Measurements from ENCODE around the gene ANKRD60. TPM values are rescaled to one million over a fixed set of nuclear protein-coding genes. Genes with fewer than 3 reads are reported as not detected.

Gene ANKRD60
- polyA plus RNA-seq, 2 of the 4 experiments (the other 2 are of a cell fraction) = not detected

DNA sequence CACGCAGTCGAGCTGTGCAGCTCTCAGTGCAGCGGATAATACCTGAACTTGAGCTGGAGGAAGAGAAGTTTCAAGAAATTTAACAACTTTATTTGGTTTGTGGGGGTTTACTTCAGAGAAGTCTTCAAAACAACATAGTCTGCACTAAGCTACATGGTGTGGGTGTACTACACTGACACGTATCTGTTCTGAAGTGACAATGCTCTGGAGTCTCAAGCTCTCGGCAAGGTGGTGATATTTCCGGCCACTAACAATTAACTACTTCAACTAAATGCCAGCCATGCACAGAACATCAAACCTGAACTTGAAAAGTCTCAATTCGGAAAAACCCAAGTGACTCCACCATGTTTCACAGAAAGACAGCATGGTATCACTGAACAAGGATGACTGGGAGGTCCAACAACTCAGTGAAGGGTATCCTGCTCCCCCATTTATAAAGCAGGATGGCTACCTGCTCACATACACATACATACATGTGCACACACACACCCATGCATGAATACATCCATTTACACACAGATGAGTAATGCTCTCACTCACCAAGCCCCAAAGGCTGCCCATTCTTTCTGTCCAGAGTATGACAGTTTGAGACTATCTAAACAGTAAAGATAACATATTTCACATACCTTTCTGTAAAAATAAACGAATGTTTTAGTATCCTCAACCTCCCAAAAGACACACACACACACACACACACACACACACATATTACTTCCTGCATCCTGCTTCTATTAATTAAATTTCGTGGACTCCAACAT lies 15.4 kb upstream of the ANKRD60 start:
- no peak for TF ChIP-seq MAFK (IDR thresholded peaks at IDR 0.05; ENCODE audit: partially characterized antibody)
- no peak for TF ChIP-seq HDAC2 (IDR thresholded peaks at IDR 0.05)
- no peak for TF ChIP-seq BCL3 (IDR thresholded peaks at IDR 0.05)
- no peak for TF ChIP-seq HOXB5 (CRISPR knock-in tag; IDR thresholded peaks at IDR 0.05)
- TF ChIP-seq ZNF302 (CRISPR knock-in tag; IDR thresholded peaks at IDR 0.05) = no peak
- TF ChIP-seq, protein P1, sequence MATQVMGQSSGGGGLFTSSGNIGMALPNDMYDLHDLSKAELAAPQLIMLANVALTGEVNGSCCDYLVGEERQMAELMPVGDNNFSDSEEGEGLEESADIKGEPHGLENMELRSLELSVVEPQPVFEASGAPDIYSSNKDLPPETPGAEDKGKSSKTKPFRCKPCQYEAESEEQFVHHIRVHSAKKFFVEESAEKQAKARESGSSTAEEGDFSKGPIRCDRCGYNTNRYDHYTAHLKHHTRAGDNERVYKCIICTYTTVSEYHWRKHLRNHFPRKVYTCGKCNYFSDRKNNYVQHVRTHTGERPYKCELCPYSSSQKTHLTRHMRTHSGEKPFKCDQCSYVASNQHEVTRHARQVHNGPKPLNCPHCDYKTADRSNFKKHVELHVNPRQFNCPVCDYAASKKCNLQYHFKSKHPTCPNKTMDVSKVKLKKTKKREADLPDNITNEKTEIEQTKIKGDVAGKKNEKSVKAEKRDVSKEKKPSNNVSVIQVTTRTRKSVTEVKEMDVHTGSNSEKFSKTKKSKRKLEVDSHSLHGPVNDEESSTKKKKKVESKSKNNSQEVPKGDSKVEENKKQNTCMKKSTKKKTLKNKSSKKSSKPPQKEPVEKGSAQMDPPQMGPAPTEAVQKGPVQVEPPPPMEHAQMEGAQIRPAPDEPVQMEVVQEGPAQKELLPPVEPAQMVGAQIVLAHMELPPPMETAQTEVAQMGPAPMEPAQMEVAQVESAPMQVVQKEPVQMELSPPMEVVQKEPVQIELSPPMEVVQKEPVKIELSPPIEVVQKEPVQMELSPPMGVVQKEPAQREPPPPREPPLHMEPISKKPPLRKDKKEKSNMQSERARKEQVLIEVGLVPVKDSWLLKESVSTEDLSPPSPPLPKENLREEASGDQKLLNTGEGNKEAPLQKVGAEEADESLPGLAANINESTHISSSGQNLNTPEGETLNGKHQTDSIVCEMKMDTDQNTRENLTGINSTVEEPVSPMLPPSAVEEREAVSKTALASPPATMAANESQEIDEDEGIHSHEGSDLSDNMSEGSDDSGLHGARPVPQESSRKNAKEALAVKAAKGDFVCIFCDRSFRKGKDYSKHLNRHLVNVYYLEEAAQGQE (IDR thresholded peaks at IDR 0.05) = no peak
- no peak for TF ChIP-seq EHMT2 (IDR thresholded peaks at IDR 0.05; ENCODE audit: low read depth)
- TF ChIP-seq, protein P2, sequence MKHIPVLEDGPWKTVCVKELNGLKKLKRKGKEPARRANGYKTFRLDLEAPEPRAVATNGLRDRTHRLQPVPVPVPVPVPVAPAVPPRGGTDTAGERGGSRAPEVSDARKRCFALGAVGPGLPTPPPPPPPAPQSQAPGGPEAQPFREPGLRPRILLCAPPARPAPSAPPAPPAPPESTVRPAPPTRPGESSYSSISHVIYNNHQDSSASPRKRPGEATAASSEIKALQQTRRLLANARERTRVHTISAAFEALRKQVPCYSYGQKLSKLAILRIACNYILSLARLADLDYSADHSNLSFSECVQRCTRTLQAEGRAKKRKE (CRISPR knock-in tag; IDR thresholded peaks at IDR 0.05; ENCODE audit: low read depth) = no peak
- TF ChIP-seq NPAS2 (CRISPR knock-in tag; IDR thresholded peaks at IDR 0.05; ENCODE audit: borderline replicate concordance) = no peak
- TF ChIP-seq BHLHE40 (IDR thresholded peaks at IDR 0.05; ENCODE audit: low read depth, low read length) = no peak
- no peak for TF ChIP-seq CHD2 (IDR thresholded peaks at IDR 0.05; ENCODE audit: low read length, partially characterized antibody)
- no peak for TF ChIP-seq RARB (CRISPR knock-in tag; IDR thresholded peaks at IDR 0.05)
- no peak for TF ChIP-seq RNF2 (IDR thresholded peaks at IDR 0.05; ENCODE audit: borderline replicate concordance, low read depth)
- TF ChIP-seq POLR2AphosphoS2 (conservative IDR thresholded peaks at IDR 0.05; ENCODE audit: low read length) = no peak
- TF ChIP-seq ESRRA (IDR thresholded peaks at IDR 0.05; ENCODE audit: borderline replicate concordance, low read length) = no peak
- no peak for TF ChIP-seq TFCP2L1 (CRISPR knock-in tag; IDR thresholded peaks at IDR 0.05)
- no peak for TF ChIP-seq PBX3 (IDR thresholded peaks at IDR 0.05)
- no peak for TF ChIP-seq NFE2L2 (conservative IDR thresholded peaks at IDR 0.05; ENCODE audit: low read length)
- no peak for TF ChIP-seq NR3C1 (IDR thresholded peaks at IDR 0.05)
- no peak for TF ChIP-seq ZC3H11A (IDR thresholded peaks at IDR 0.05)
- H3K9me3 ChIP-seq = no peaks in the 10 kb centered on the region
- no peak for DNase-seq (ENCODE audit: low read depth in 1 of 2, low spot score in 1 of 2)
- no peaks in the 10 kb centered on the region for H3K4me1 ChIP-seq
- H3K4me3 ChIP-seq = no peak overlapping the region
- WGBS (ENCODE audit: missing lambda C conversion rate) = 85% methylated on average over 9 of the region's 9 CpGs
- H3K27ac ChIP-seq = no peak overlapping the region
- POLR2A ChIA-PET = no interaction called here
- H3K4me2 ChIP-seq = no peak overlapping the region
- CTCF ChIA-PET = interaction anchor here (0.8 to 3.9 kb wide), 4 partner anchors 204 to 595 kb away, joined by 3 to 20 read pairs (median 14); partner anchors contain the start of gene STX16
- FAIRE-seq = no peak
- ATAC-seq = no peak

GRCh38 chr20:58242824-58243223 lies 14.4 kb upstream of the ANKRD60 start:
- POLR2A ChIA-PET = no interaction called here
- 96% methylated on average over 5 of the region's 5 CpGs for WGBS (ENCODE audit: missing lambda C conversion rate)
- no peaks in the 10 kb centered on the region for H3K4me1 ChIP-seq
- no peaks in the 10 kb centered on the region for H3K9me3 ChIP-seq
- no peak overlapping the region for H3K4me2 ChIP-seq
- CTCF ChIA-PET = interaction anchor here (0.6 to 3.4 kb wide), 6 partner anchors 9 to 596 kb away, joined by 3 to 17 read pairs (median 4); partner anchors contain the start of gene STX16
- no peak for TF ChIP-seq HDAC2 (IDR thresholded peaks at IDR 0.05)
- no peak for TF ChIP-seq ZNF302 (CRISPR knock-in tag; IDR thresholded peaks at IDR 0.05)
- TF ChIP-seq HEYL (CRISPR knock-in tag; IDR thresholded peaks at IDR 0.05) = no peak
- no peak for TF ChIP-seq NPAS2 (CRISPR knock-in tag; IDR thresholded peaks at IDR 0.05; ENCODE audit: borderline replicate concordance)
- TF ChIP-seq BHLHE40 (IDR thresholded peaks at IDR 0.05; ENCODE audit: low read depth, low read length) = no peak
- TF ChIP-seq ZSCAN20 (CRISPR knock-in tag; IDR thresholded peaks at IDR 0.05) = no peak
- no peak for TF ChIP-seq CHD2 (IDR thresholded peaks at IDR 0.05; ENCODE audit: low read length, partially characterized antibody)
- TF ChIP-seq SMC3 (IDR thresholded peaks at IDR 0.05) = no peak
- no peak overlapping the region for H3K27ac ChIP-seq
- DNase-seq (ENCODE audit: low read depth in 1 of 2, low spot score in 1 of 2) = no peak
- ATAC-seq = no peak
- no peak for FAIRE-seq
- no peak overlapping the region for H3K4me3 ChIP-seq

Data from A549 (cell line).